Loucy (cell line): ENCODE data around the gene CSNK2A1.

Experiments used
- EZH2phosphoT487 ChIP-seq: fragments of 200-600 bp; IDR thresholded peaks from 2 replicates; pipeline ENCODE4 v1.6.1; 2018; ENCODE audit warnings: antibody characterized with exemption, mild to moderate bottlenecking, moderate library complexity, borderline replicate concordance
- TF ChIP-seq, protein P1 (sequence below): fragments of 200-600 bp; sonication (generic); conservative IDR thresholded peaks from 2 replicates; pipeline ENCODE4 v1.5.1; 2014; ENCODE audit warnings: mild to moderate bottlenecking, antibody characterized with exemption, low read length

DNA sequence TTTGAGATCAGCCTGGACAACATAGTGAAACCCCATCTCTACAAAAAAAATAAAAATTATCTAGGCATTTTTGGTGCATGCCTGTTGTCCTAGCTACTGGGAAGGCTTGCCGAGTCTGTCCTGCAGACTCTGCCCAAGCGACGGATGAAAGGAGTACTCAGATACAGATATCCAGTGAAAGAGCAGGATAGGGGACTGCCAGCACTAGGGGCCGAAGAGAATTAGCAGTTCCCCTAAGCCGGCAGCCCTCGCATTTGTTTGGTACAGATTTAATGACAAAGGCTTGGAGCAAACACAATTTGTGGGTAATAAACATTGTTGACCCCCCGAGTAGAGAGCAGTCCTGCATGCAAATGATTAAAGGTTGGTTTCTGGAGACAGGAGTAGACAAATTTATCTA is 75.8 kb downstream of the CSNK2A1 start:
- TF ChIP-seq, protein P1, sequence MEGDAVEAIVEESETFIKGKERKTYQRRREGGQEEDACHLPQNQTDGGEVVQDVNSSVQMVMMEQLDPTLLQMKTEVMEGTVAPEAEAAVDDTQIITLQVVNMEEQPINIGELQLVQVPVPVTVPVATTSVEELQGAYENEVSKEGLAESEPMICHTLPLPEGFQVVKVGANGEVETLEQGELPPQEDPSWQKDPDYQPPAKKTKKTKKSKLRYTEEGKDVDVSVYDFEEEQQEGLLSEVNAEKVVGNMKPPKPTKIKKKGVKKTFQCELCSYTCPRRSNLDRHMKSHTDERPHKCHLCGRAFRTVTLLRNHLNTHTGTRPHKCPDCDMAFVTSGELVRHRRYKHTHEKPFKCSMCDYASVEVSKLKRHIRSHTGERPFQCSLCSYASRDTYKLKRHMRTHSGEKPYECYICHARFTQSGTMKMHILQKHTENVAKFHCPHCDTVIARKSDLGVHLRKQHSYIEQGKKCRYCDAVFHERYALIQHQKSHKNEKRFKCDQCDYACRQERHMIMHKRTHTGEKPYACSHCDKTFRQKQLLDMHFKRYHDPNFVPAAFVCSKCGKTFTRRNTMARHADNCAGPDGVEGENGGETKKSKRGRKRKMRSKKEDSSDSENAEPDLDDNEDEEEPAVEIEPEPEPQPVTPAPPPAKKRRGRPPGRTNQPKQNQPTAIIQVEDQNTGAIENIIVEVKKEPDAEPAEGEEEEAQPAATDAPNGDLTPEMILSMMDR, result no peak
- TF ChIP-seq EZH2phosphoT487, result no peak
